HCT116 (cell line): ENCODE measurements around the gene MAF. TPM values are rescaled to one million over a fixed set of nuclear protein-coding genes. Genes with fewer than 3 reads are reported as not detected.
A peak's percentile ranks its signal among the peaks of the same experiment; 100 is the strongest.

Experiments used
- ATAC-seq: fragments of 200-7000 bp; cut with Tn5 transposase; 2 replicates; pipeline ENCODE4 v1.9.1; 2020; ENCODE audit warnings: mild to moderate bottlenecking, moderate library complexity
- BruUV-seq: library from RNA; stranded (reverse); fragments of 400-500 nt; replicated peaks from 2 replicates; lab custom pipeline; 2021; lab: Mats Ljungman, UMichigan
- CTCF ChIA-PET: fragments of 300-600 bp; sonication (Branson Sonifier 250); formaldehyde crosslinking; loops from one replicate; lab custom pipeline; 2021; ENCODE audit warnings: antibody characterized with exemption; lab: Charles Lee
- POLR2A ChIA-PET: fragments of 300-600, 350-600 bp; sonication (Branson Sonifier 250); formaldehyde crosslinking; loops from one replicate; lab custom pipeline; 2021; ENCODE audit warnings: antibody characterized with exemption; lab: Charles Lee
- RAD21 ChIA-PET, 2 experiments: fragments of 300-600 bp; sonication (Branson Sonifier 250); formaldehyde crosslinking; loops; one replicate each; lab custom pipeline; 2023; ENCODE audit warnings: low total read pairs in 2 of 2; ENCODE audit not compliant: uncharacterized antibody in 2 of 2, unreplicated experiment in 2 of 2, low non-redundant PET in 1 of 2; lab: Charles Lee
- DNase-seq: peaks from one replicate; pipeline ENCODE4 v3.0.0-alpha.2; 2010; ENCODE audit warnings: low read depth, low spot score
- H2AFZ ChIP-seq: fragments of 200-600 bp; shearing (Covaris generic), sonication (generic); 2 replicates; pipeline ENCODE4 v1.6.1; 2017; ENCODE audit warnings: low read depth, mixed run types, mixed read lengths, antibody characterized with exemption, low read length; ENCODE audit not compliant: poor library complexity, severe bottlenecking
- H3K27ac ChIP-seq: 2 replicates; pipeline ENCODE4 v1.5.1; 2012; ENCODE audit warnings: low read depth, low read length
- H3K27me3 ChIP-seq: fragments of 200-600 bp; sonication (generic); 2 replicates; pipeline ENCODE4 v1.6.1; 2016; ENCODE audit warnings: mixed run types, low read length, mixed read lengths; ENCODE audit not compliant: insufficient read depth
- H3K36me3 ChIP-seq, 2 experiments: fragments of 200-500 bp in 1 of 2; fragments of 200-600 bp in 1 of 2; sonication (Bioruptor generic) in 1 of 2; sonication (generic) in 1 of 2; 2 replicates each; pipeline versions ENCODE4 v1.5.1 to v1.6.1; 2014 to 2016; ENCODE audit warnings: low read length in 2 of 2, inconsistent platforms in 1 of 2, mixed read lengths in 1 of 2, mixed run types in 1 of 2; ENCODE audit not compliant: insufficient read depth in 2 of 2, control insufficient read depth in 1 of 2
- H3K4me1 ChIP-seq, 2 experiments: fragments of 200-600 bp in 1 of 2; sonication (generic) in 1 of 2; 2 replicates each; pipeline versions ENCODE4 v1.5.1 to v1.6.1; 2012 to 2017; ENCODE audit warnings: low read length in 2 of 2, inconsistent platforms in 1 of 2, mild to moderate bottlenecking in 1 of 2, mixed read lengths in 1 of 2, mixed run types in 1 of 2, moderate library complexity in 1 of 2; ENCODE audit not compliant: insufficient read depth in 2 of 2, control insufficient read depth in 1 of 2
- H3K4me2 ChIP-seq: fragments of 200-600 bp; sonication (generic); 2 replicates; pipeline ENCODE4 v1.6.1; 2017; ENCODE audit warnings: mixed run types, low read length, mixed read lengths
- H3K4me3 ChIP-seq, 2 experiments: fragments of 200-600 bp in 1 of 2; sonication (generic) in 1 of 2; replicated peaks in 1 of 2; 2 replicates each; pipeline ENCODE4 v1.5.1; 2011 to 2016; ENCODE audit warnings: low read length in 2 of 2, control low read depth in 1 of 2, low read depth in 1 of 2, mild to moderate bottlenecking in 1 of 2, mixed read lengths in 1 of 2, mixed run types in 1 of 2
- H3K79me2 ChIP-seq: fragments of 200-600 bp; sonication (generic); 2 replicates; pipeline ENCODE4 v1.6.1; 2017; ENCODE audit warnings: mild to moderate bottlenecking, mixed run types, low read length, moderate library complexity, mixed read lengths; ENCODE audit not compliant: insufficient read depth
- H3K9ac ChIP-seq: fragments of 200-600 bp; sonication (generic); 2 replicates; pipeline ENCODE4 v1.6.1; 2016; ENCODE audit warnings: low read length, mixed read lengths
- H3K9me2 ChIP-seq: fragments of 200-600 bp; sonication (generic), shearing (Covaris generic); 2 replicates; pipeline ENCODE4 v1.6.1; 2017; ENCODE audit warnings: mixed run types, mild to moderate bottlenecking, moderate library complexity; ENCODE audit not compliant: insufficient read depth
- H3K9me3 ChIP-seq, 2 experiments: fragments of 200-500 bp in 1 of 2; fragments of 200-600 bp in 1 of 2; sonication (Bioruptor generic) in 1 of 2; sonication (generic) in 1 of 2; 2 replicates each; pipeline ENCODE4 v1.6.1; 2014 to 2017; ENCODE audit warnings: low read length in 2 of 2, mixed read lengths in 2 of 2, inconsistent platforms in 1 of 2, low read depth in 1 of 2, mild to moderate bottlenecking in 1 of 2, mixed run types in 1 of 2, moderate library complexity in 1 of 2; ENCODE audit not compliant: control insufficient read depth in 1 of 2, insufficient read depth in 1 of 2
- H4K20me1 ChIP-seq: fragments of 200-600 bp; sonication (generic), shearing (Covaris generic); 2 replicates; pipeline ENCODE4 v1.6.1; 2017; ENCODE audit warnings: mixed run types, mild to moderate bottlenecking, moderate library complexity; ENCODE audit not compliant: insufficient read depth
- CBX3 ChIP-seq: IDR thresholded peaks from 2 replicates; pipeline ENCODE4 v1.6.1; 2012; ENCODE audit warnings: low read depth
- CEBPB ChIP-seq: IDR thresholded peaks from 2 replicates; pipeline ENCODE4 v1.6.1; 2012; ENCODE audit warnings: low read depth
- CTCF ChIP-seq, 3 experiments: fragments of 200-600 bp in 1 of 3; sonication (generic) in 1 of 3; IDR thresholded peaks in 2 of 3; conservative IDR thresholded peaks in 1 of 3; 2 replicates each; pipeline ENCODE4 v1.5.1; 2012 to 2017; ENCODE audit warnings: low read depth in 2 of 3, low read length in 2 of 3, antibody characterized with exemption in 1 of 3, borderline replicate concordance in 1 of 3, control low read depth in 1 of 3, mild to moderate bottlenecking in 1 of 3, mixed read lengths in 1 of 3, mixed run types in 1 of 3, moderate library complexity in 1 of 3; ENCODE audit not compliant: insufficient read depth in 1 of 3
- EZH2phosphoT487 ChIP-seq: fragments of 200-600 bp; IDR thresholded peaks from 2 replicates; pipeline ENCODE4 v1.6.1; 2018; ENCODE audit warnings: antibody characterized with exemption, borderline replicate concordance
- JUND ChIP-seq: IDR thresholded peaks from 2 replicates; pipeline ENCODE4 v1.6.1; 2012
- MAX ChIP-seq: IDR thresholded peaks from 2 replicates; pipeline ENCODE4 v1.6.1; 2012
- RAD21 ChIP-seq: IDR thresholded peaks from 2 replicates; pipeline ENCODE4 v1.6.1; 2012; ENCODE audit warnings: low read depth, mild to moderate bottlenecking
- SP1 ChIP-seq: IDR thresholded peaks from 2 replicates; pipeline ENCODE4 v1.6.1; 2012; ENCODE audit warnings: low read depth
- ZBTB33 ChIP-seq: IDR thresholded peaks from 2 replicates; pipeline ENCODE4 v1.6.1; 2011; ENCODE audit warnings: mild to moderate bottlenecking, low read length, moderate library complexity; ENCODE audit not compliant: insufficient replicate concordance; ENCODE audit errors: extremely low read depth
- intact Hi-C: fragments of 100-400 bp; cut with micrococcal nuclease; formaldehyde crosslinking; loops from 2 replicates; pipeline ENCODE4 v1.10.0; 2022
- total RNA-seq: library from RNA; stranded (reverse); gene quantifications from one replicate; pipeline ENCODE4 v1.2.1, GENCODE V29; 2021; ENCODE audit not compliant: unreplicated experiment

MAF gene
- total RNA-seq, 1 experiment from 2014 or later, result 0.27 TPM

GRCh38 chr16:79601931-79602627 is 1.5 kb upstream of the MAF start:
- intact Hi-C loops, result no loop called here
- H3K27ac ChIP-seq, result no peak overlapping the region
- H3K9me3 ChIP-seq, result peaks cover 5 to 29% of the 10 kb centered on the region in 2 experiments; a peak in 2 of 4 replicates
- no peak overlapping the region for H3K4me2 ChIP-seq
- no peak overlapping the region for H3K9ac ChIP-seq
- no peak overlapping the region for H3K4me3 ChIP-seq
- TF ChIP-seq CTCF (IDR thresholded peaks at IDR 0.05 in 2 of 3, conservative IDR thresholded peaks at IDR 0.05 in 1 of 3; ENCODE audit: borderline replicate concordance in 1 of 3, insufficient read depth in 1 of 3, low read depth in 2 of 3, low read length in 2 of 3), result peak in 2 of 3 experiments; percentile 37 to 65; a peak in 3 of 6 replicates
- peak; percentile 31; the same call in 1 of the 2 replicates for TF ChIP-seq RAD21
- TF ChIP-seq JUND, result no peak
- H4K20me1 ChIP-seq, result no peaks in the 10 kb centered on the region
- no peaks in the 10 kb centered on the region for H3K79me2 ChIP-seq
- BruUV-seq, result no TSS peak
- CTCF ChIA-PET, result no interaction called here
- H3K4me1 ChIP-seq, result no peaks in the 10 kb centered on the region
- no peaks in the 10 kb centered on the region for H3K9me2 ChIP-seq
- POLR2A ChIA-PET, result no interaction called here
- DNase-seq (no peak), ATAC-seq (no peak)
- no peaks in the 10 kb centered on the region for H3K36me3 ChIP-seq
- RAD21 ChIA-PET, result no interaction called here
- no peak overlapping the region for H2AFZ ChIP-seq
- no peaks in the 10 kb centered on the region for H3K27me3 ChIP-seq

GRCh38 chr16:79601092-79601930 is 774 bp upstream of the MAF start:
- no peak overlapping the region for H3K4me3 ChIP-seq
- no peak overlapping the region for H3K27ac ChIP-seq
- RAD21 ChIA-PET, result no interaction called here
- TF ChIP-seq CEBPB, result no peak
- no peak for TF ChIP-seq JUND
- TF ChIP-seq CBX3, result no peak
- no peak for TF ChIP-seq EZH2phosphoT487
- TF ChIP-seq CTCF (IDR thresholded peaks at IDR 0.05 in 2 of 3, conservative IDR thresholded peaks at IDR 0.05 in 1 of 3; ENCODE audit: borderline replicate concordance in 1 of 3, insufficient read depth in 1 of 3, low read depth in 2 of 3, low read length in 2 of 3), result no peak
- no peak for TF ChIP-seq ZBTB33
- TF ChIP-seq SP1, result no peak
- TF ChIP-seq MAX, result no peak
- TF ChIP-seq, all 23 proteins: peak for 0
- DNase-seq, result no peak
- Histone ChIP-seq H3K79me2 (no peaks in the 10 kb centered on the region), H3K9ac (no peak overlapping the region), H2AFZ (no peak overlapping the region), H3K27me3 (no peaks in the 10 kb centered on the region), H3K9me3 (peaks cover 9 to 32% of the 10 kb centered on the region in 2 experiments; a peak in 2 of 4 replicates), H3K4me1 (no peaks in the 10 kb centered on the region), H4K20me1 (no peaks in the 10 kb centered on the region), H3K36me3 (no peaks in the 10 kb centered on the region), H3K9me2 (no peaks in the 10 kb centered on the region), H3K4me2 (no peak overlapping the region)
- POLR2A ChIA-PET, result no interaction called here
- ATAC-seq, result no peak
- CTCF ChIA-PET, result no interaction called here
- intact Hi-C loops, result no loop called here
- BruUV-seq, result no TSS peak
